Gastrocnemius medialis (tissue), 4 donors: Measurements from ENCODE around the gene STRADA. TPM values are rescaled to one million over a fixed set of nuclear protein-coding genes. Genes with fewer than 3 reads are reported as not detected.

Experiments used
- ATAC-seq, 2 donors: fragments of 150-250 bp; one replicate each; pipeline ENCODE4 v1.9.1; 2016
- DNase-seq, 2 donors: peaks; one replicate each; pipeline ENCODE4 v3.0.0-alpha.2; 2019
- H3K27ac ChIP-seq, 4 donors: fragments of 200-600 bp; sonication (generic); 1 replicate in 1 of 4; 2 replicates in 3 of 4; pipeline ENCODE4 v1.5.1; 2016 to 2018; ENCODE audit warnings: mild to moderate bottlenecking in 2 of 4, moderate library complexity in 1 of 4
- H3K27me3 ChIP-seq, 3 donors: fragments of 200-600 bp; sonication (generic) in 2 of 3; 1 replicate in 1 of 3; 2 replicates in 2 of 3; pipeline versions ENCODE4 v1.5.1 to v1.6.0; 2016 to 2019; ENCODE audit warnings: mild to moderate bottlenecking in 1 of 3, moderate library complexity in 1 of 3
- H3K36me3 ChIP-seq, 2 donors: fragments of 200-600 bp; sonication (generic) in 1 of 2; one replicate each; pipeline ENCODE4 v1.5.1; 2017 to 2018
- H3K4me1 ChIP-seq, 2 donors: fragments of 200-600 bp; sonication (generic) in 1 of 2; one replicate each; pipeline ENCODE4 v1.5.1; 2016 to 2017; ENCODE audit warnings: mild to moderate bottlenecking in 2 of 2
- H3K4me3 ChIP-seq, 4 donors: fragments of 200-600 bp; sonication (generic) in 3 of 4; 1 replicate in 1 of 4; 2 replicates in 3 of 4; pipeline ENCODE4 v1.5.1; 2016 to 2019; ENCODE audit warnings: mild to moderate bottlenecking in 2 of 4
- H3K9me3 ChIP-seq, 3 donors: fragments of 200-600 bp; sonication (generic) in 2 of 3; 1 replicate in 1 of 3; 2 replicates in 2 of 3; pipeline ENCODE4 v1.5.1; 2016 to 2019
- POLR2A ChIP-seq, 2 donors: fragments of 450-650 bp; IDR thresholded peaks; one replicate each; pipeline ENCODE4 v1.6.1; 2017; ENCODE audit warnings: antibody characterized with exemption in 2 of 2, mild to moderate bottlenecking in 2 of 2, moderate library complexity in 2 of 2
- in situ Hi-C, 4 donors: fragments of 200-750 bp; cut with MboI; loops; one replicate each; pipeline versions ENCODE4 v1.15.0 to v1.8.0; 2017; ENCODE audit warnings: low sequenced_read_pairs in 4 of 4
- intact Hi-C: fragments of 100-400 bp; cut with DNase I; formaldehyde crosslinking; loops from one replicate; pipeline ENCODE4 v1.15.1; 2023; ENCODE audit warnings: low total_unique reads
- total RNA-seq, 4 donors: library from RNA; depleted of rRNA; stranded (reverse); fragments of >200 nt; gene quantifications; one replicate each; pipeline versions ENCODE4 v1.1.0 to v1.2.3, GENCODE V29; 2016
- TF ChIP-seq, protein P1 (sequence below), 5 experiments: fragments of 450-650 bp in 3 of 5; fragments of 200-600 bp in 2 of 5; sonication (generic) in 2 of 5; IDR thresholded peaks in 4 of 5; conservative IDR thresholded peaks in 1 of 5; 1 replicate in 4 of 5; 2 replicates in 1 of 5; pipeline ENCODE4 v1.5.1; 2016 to 2019; ENCODE audit warnings: antibody characterized with exemption in 5 of 5, mild to moderate bottlenecking in 3 of 5, moderate library complexity in 3 of 5

Gene STRADA
- total RNA-seq, 4 donors from 2014 or later, result 7.5 to 15.0 (median 8.6) TPM

DNA sequence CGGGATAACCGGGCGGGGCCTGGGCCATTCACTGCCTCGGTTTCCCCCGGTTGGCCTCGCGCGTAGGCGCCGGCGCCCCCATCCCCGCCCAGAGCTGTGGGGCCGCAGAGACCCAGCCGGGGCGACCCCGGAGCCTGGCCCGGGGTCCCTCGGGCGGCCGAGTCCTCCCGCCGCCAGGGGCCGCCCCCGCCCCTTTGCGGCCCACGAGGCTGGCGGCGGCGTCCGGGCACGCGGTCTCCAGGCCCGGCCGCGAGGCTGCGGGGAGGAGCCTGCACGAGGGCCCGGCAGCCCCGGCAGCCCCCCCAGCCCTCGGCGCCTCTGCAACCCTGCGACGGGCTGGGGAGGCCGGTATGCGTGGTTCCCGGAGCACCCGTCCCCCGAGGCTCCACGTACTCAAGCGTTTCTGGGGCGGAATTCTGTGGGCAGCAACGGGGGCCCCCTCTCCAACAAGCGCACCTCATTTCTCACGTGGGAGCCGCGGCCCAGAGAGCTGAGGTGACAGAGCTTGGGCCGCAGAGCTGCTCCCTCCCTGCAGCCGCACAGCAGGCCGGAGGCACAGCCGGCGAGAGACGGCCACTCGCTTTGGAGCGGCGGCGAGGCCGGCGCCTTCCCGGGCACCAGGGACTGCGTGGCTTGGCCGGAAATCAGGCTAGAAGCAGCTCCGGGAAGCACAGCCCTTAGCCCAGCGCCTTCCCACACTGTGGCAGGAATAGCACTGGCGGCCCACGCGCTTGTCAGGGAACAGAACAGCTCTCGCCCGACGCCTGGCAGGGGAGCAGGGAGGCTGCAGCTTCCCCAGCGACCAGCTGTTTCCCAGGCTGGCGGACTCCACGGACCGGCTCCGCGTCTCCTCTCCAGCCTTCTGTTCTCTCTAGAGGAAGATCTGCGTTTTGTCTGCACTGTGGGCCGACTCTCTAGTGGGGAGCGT, 40.8 kb downstream of the STRADA start:
- intact Hi-C loops (no loop called here), in situ Hi-C loops (loop anchor here in 1 of 4 donors (25.0 kb wide), 1 partner anchor 263 kb away; the partner anchor contains the start of gene CYB561)
- DNase-seq (no peak), ATAC-seq (peak; percentile 12 to 30)
- H3K27ac ChIP-seq, result peak overlapping the region in 2 of 4 donors; percentile 32 to 52
- peak overlapping the region; percentile 33 to 51 (median 44) for H3K4me3 ChIP-seq
- H3K4me1 ChIP-seq, result peaks cover 17 to 24% of the 10 kb centered on the region in 2 donors
- no peaks in the 10 kb centered on the region for H3K9me3 ChIP-seq
- H3K27me3 ChIP-seq, result peaks cover 5 to 20% (median 10%) of the 10 kb centered on the region in 3 donors
- peaks cover 0 to 32% of the 10 kb centered on the region in 2 donors for H3K36me3 ChIP-seq
- TF ChIP-seq POLR2A (IDR thresholded peaks at IDR 0.05), result no peak
- TF ChIP-seq, protein P1, sequence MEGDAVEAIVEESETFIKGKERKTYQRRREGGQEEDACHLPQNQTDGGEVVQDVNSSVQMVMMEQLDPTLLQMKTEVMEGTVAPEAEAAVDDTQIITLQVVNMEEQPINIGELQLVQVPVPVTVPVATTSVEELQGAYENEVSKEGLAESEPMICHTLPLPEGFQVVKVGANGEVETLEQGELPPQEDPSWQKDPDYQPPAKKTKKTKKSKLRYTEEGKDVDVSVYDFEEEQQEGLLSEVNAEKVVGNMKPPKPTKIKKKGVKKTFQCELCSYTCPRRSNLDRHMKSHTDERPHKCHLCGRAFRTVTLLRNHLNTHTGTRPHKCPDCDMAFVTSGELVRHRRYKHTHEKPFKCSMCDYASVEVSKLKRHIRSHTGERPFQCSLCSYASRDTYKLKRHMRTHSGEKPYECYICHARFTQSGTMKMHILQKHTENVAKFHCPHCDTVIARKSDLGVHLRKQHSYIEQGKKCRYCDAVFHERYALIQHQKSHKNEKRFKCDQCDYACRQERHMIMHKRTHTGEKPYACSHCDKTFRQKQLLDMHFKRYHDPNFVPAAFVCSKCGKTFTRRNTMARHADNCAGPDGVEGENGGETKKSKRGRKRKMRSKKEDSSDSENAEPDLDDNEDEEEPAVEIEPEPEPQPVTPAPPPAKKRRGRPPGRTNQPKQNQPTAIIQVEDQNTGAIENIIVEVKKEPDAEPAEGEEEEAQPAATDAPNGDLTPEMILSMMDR (IDR thresholded peaks at IDR 0.05 in 4 of 5, conservative IDR thresholded peaks at IDR 0.05 in 1 of 5), result peak in 3 of 5 experiments; percentile 15 to 22 (median 18)

GRCh38 chr17:63699638-63700527, 41.7 kb downstream of the STRADA start, which contains the start of gene LIMD2:
Gene LIMD2 (minus strand): TSS chr17:63700125. CDS start chr17:63699298, 827 bp downstream.
- peak in 1 of 2 donors; percentile 10 for ATAC-seq
- in situ Hi-C loops, result loop anchor here in 1 of 4 donors (25.0 kb wide), 1 partner anchor 263 kb away; the partner anchor contains the start of gene CYB561
- Histone ChIP-seq H3K27ac (peak within 1 kb of the TSS in 2 of 4 donors; percentile 39 to 52), H3K27me3 (peaks cover 5 to 20% (median 10%) of the 10 kb centered on the region in 3 donors), H3K9me3 (no peaks in the 10 kb centered on the region), H3K4me1 (peaks cover 17 to 24% of the 10 kb centered on the region in 2 donors), H3K4me3 (peak within 1 kb of the TSS; percentile 38 to 54 (median 52)), H3K36me3 (peaks cover 0 to 23% of the 10 kb centered on the region in 2 donors)
- intact Hi-C loops, result loop anchor here (5.0 kb wide), 2 partner anchors 78 to 273 kb away; partner anchors contain the start of gene MAP3K3
- DNase-seq, result no peak
- TF ChIP-seq, protein P1 (IDR thresholded peaks at IDR 0.05 in 4 of 5, conservative IDR thresholded peaks at IDR 0.05 in 1 of 5), result no peak
- no peak for TF ChIP-seq POLR2A (IDR thresholded peaks at IDR 0.05)

- Histone ChIP-seq H3K4me1 (peaks cover 17 to 24% of the 10 kb centered on the region in 2 donors), H3K27me3 (peaks cover 5 to 20% (median 10%) of the 10 kb centered on the region in 3 donors), H3K9me3 (no peaks in the 10 kb centered on the region), H3K4me3 (peak overlapping the region; percentile 25 to 54 (median 52)), H3K27ac (peak overlapping the region in 2 of 4 donors; percentile 22 to 26), H3K36me3 (peaks cover 0 to 19% of the 10 kb centered on the region in 2 donors)
- intact Hi-C loops, result loop anchor here (5.0 kb wide), 2 partner anchors 77 to 272 kb away; partner anchors contain the start of gene MAP3K3
- in situ Hi-C loops, result no loop called here
- DNase-seq (no peak), ATAC-seq (no peak)
- TF ChIP-seq POLR2A (IDR thresholded peaks at IDR 0.05), result no peak
- TF ChIP-seq, protein P1 (IDR thresholded peaks at IDR 0.05 in 4 of 5, conservative IDR thresholded peaks at IDR 0.05 in 1 of 5), result no peak
These were observed 42.5 kb downstream of the STRADA start for GRCh38 chr17:63698886-63699637.
